Gastrocnemius medialis (tissue), 4 donors: Measurements from ENCODE around the gene IFI6.
A peak's percentile ranks its signal among the peaks of the same experiment; 100 is the strongest.

Source experiments
- CTCF ChIP-seq, 5 experiments: fragments of 450-650 bp in 3 of 5; fragments of 200-600 bp in 2 of 5; sonication (generic) in 2 of 5; IDR thresholded peaks in 4 of 5; conservative IDR thresholded peaks in 1 of 5; 1 replicate in 4 of 5; 2 replicates in 1 of 5; pipeline ENCODE4 v1.5.1; 2016 to 2019; ENCODE audit warnings: antibody characterized with exemption in 5 of 5, mild to moderate bottlenecking in 3 of 5, moderate library complexity in 3 of 5
- POLR2A ChIP-seq, 2 donors: fragments of 450-650 bp; IDR thresholded peaks; one replicate each; pipeline ENCODE4 v1.6.1; 2017; ENCODE audit warnings: antibody characterized with exemption in 2 of 2, mild to moderate bottlenecking in 2 of 2, moderate library complexity in 2 of 2

GRCh38 chr1:27656157-27656893 lies 15.7 kb downstream of the IFI6 start:
- TF ChIP-seq POLR2A (IDR thresholded peaks at IDR 0.05) (peak; percentile 16 to 17), CTCF (IDR thresholded peaks at IDR 0.05 in 4 of 5, conservative IDR thresholded peaks at IDR 0.05 in 1 of 5) (no peak)
